Upper lobe of left lung (tissue), 4 donors: Measurements from ENCODE around the gene CNIH2.

ENCODE experiments used
- POLR2A ChIP-seq, 4 donors: fragments of 450-650 bp; IDR thresholded peaks; one replicate each; pipeline ENCODE4 v1.5.1; 2016 to 2017; ENCODE audit warnings: antibody characterized with exemption in 4 of 4, mild to moderate bottlenecking in 2 of 4
- POLR2AphosphoS5 ChIP-seq, 2 donors: sonication (generic); formaldehyde crosslinking; IDR thresholded peaks; one replicate each; pipeline ENCODE4 v1.5.1; 2017; ENCODE audit warnings: antibody characterized with exemption in 2 of 2
- TF ChIP-seq, protein P1 (sequence below), 6 experiments: fragments of 450-650 bp in 4 of 6; fragments of 200-600 bp in 2 of 6; sonication (generic) in 2 of 6; IDR thresholded peaks; one replicate each; pipeline ENCODE4 v1.5.1; 2016 to 2019; ENCODE audit warnings: antibody characterized with exemption in 6 of 6

DNA sequence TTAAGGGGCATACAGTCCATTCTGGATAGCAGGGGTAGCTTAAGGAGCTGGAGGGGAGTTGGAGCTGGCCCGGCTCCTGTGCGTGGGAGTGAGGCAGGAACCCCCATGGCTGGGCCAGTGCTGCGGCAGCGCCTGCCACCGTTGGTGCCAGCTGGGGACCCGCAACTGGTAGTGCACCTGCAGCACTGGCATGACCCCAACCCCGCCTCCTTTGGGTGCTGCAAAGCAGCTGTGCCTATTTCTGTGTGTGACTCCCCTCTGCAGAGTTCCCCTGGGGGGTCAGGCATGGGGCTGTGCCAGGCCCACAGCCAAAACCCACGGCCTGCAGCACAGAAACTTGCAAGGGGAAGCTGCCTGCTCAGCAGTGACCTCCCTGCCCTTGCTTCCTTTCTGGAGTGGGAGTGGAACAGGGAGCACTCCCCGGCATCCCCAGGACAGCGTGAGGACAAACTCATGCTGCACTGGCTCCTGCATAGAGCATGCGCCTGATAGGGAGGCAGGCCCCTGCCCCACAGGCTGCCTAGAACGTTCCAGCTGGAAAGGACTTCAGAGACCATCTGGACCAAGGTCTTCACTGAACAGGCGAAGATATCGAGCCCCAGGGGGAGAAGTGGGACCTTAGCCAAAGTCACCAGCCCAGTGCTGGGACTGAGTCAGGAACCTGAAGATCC is 35.7 kb upstream of the CNIH2 start:
- TF ChIP-seq, protein P1, sequence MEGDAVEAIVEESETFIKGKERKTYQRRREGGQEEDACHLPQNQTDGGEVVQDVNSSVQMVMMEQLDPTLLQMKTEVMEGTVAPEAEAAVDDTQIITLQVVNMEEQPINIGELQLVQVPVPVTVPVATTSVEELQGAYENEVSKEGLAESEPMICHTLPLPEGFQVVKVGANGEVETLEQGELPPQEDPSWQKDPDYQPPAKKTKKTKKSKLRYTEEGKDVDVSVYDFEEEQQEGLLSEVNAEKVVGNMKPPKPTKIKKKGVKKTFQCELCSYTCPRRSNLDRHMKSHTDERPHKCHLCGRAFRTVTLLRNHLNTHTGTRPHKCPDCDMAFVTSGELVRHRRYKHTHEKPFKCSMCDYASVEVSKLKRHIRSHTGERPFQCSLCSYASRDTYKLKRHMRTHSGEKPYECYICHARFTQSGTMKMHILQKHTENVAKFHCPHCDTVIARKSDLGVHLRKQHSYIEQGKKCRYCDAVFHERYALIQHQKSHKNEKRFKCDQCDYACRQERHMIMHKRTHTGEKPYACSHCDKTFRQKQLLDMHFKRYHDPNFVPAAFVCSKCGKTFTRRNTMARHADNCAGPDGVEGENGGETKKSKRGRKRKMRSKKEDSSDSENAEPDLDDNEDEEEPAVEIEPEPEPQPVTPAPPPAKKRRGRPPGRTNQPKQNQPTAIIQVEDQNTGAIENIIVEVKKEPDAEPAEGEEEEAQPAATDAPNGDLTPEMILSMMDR (IDR thresholded peaks at IDR 0.05) = no peak
- TF ChIP-seq POLR2A (IDR thresholded peaks at IDR 0.05) = no peak
- no peak for TF ChIP-seq POLR2AphosphoS5 (IDR thresholded peaks at IDR 0.05)
